Sigmoid colon (tissue), 7 donors: ENCODE measurements around the gene MCTP1. TPM values are rescaled to one million over a fixed set of nuclear protein-coding genes. Genes with fewer than 3 reads are reported as not detected.
"Not testable (repeated sequence)": the region's sequence is repeated elsewhere in the genome, so short reads cannot be mapped to it uniquely, and the experiment has no call there.

ENCODE experiments used
- DNase-seq: peaks from one replicate; pipeline ENCODE4 v3.0.0-alpha.2; 2019
- H3K27ac ChIP-seq, 4 donors: fragments of 200-600 bp; sonication (generic); one replicate each; pipeline ENCODE4 v1.5.1; 2016 to 2019; ENCODE audit warnings: mild to moderate bottlenecking in 1 of 4
- H3K27me3 ChIP-seq, 3 donors: fragments of 200-600 bp; sonication (generic); one replicate each; pipeline ENCODE4 v1.5.1; 2019; ENCODE audit warnings: mild to moderate bottlenecking in 1 of 3
- H3K36me3 ChIP-seq, 4 donors: fragments of 200-600 bp; sonication (generic); one replicate each; pipeline ENCODE4 v1.5.1; 2016 to 2019
- H3K4me1 ChIP-seq, 4 donors: fragments of 200-600 bp; sonication (generic); one replicate each; pipeline ENCODE4 v1.5.1; 2017 to 2019
- H3K4me3 ChIP-seq, 4 donors: fragments of 200-600 bp; sonication (generic); one replicate each; pipeline ENCODE4 v1.5.1; 2017 to 2019; ENCODE audit warnings: mild to moderate bottlenecking in 2 of 4, moderate library complexity in 1 of 4
- H3K9me3 ChIP-seq, 4 donors: fragments of 200-600 bp in 3 of 4; sonication (generic) in 3 of 4; one replicate each; pipeline versions ENCODE4 v1.5.1 to v1.6.1; 2013 to 2019
- CTCF ChIP-seq, 4 experiments: fragments of 450-650 bp in 3 of 4; fragments of 200-600 bp in 1 of 4; IDR thresholded peaks; one replicate each; pipeline ENCODE4 v1.5.1; 2016 to 2019; ENCODE audit warnings: antibody characterized with exemption in 4 of 4, mild to moderate bottlenecking in 3 of 4, moderate library complexity in 2 of 4
- EP300 ChIP-seq, 4 donors: sonication (generic); formaldehyde crosslinking; IDR thresholded peaks; one replicate each; pipeline ENCODE4 v1.6.1; 2017; ENCODE audit warnings: antibody characterized with exemption in 4 of 4
- POLR2A ChIP-seq, 2 donors: fragments of 450-650 bp; IDR thresholded peaks; one replicate each; pipeline ENCODE4 v1.6.1; 2016; ENCODE audit warnings: antibody characterized with exemption in 2 of 2, mild to moderate bottlenecking in 2 of 2, moderate library complexity in 2 of 2
- POLR2AphosphoS5 ChIP-seq, 4 donors: sonication (generic); formaldehyde crosslinking; IDR thresholded peaks; one replicate each; pipeline ENCODE4 v1.6.1; 2017; ENCODE audit warnings: antibody characterized with exemption in 4 of 4
- WGBS, 2 donors: extraction: QIAGEN DNeasy Blood & Tissue Kit; methylation state at CpG; one replicate each; pipeline ENCODE4 v1.1.7; 2013; 5-methylcytosine and 5-hydroxymethylcytosine counted together
- intact Hi-C: fragments of 100-400 bp; cut with DNase I; formaldehyde crosslinking; loops from one replicate; pipeline ENCODE4 v1.15.1; 2023
- polyA plus RNA-seq, 3 donors: library from polyadenylated mRNA; stranded (reverse); fragments of 200-250 nt; gene quantifications; one replicate each; pipeline ENCODE4 v1.2.3, GENCODE V29; 2013
- total RNA-seq, 4 donors: library from RNA; depleted of rRNA; stranded (reverse); fragments of >200 nt; gene quantifications; one replicate each; pipeline ENCODE4 v1.1.0, GENCODE V29; 2016
- donor health status: healthy with polysubstance abuse.
- donor health status: Bipolar disorder and iron deficiency.
- donor health status: healthy.

Gene MCTP1
- total and polyA plus RNA-seq, 7 donors: 2.1 to 20.5 (median 12.5) TPM

- Histone ChIP-seq H3K4me1 (no peaks in the 10 kb centered on the region), H3K27ac (no peak overlapping the region), H3K9me3 (no peaks in the 10 kb centered on the region), H3K36me3 (no peaks in the 10 kb centered on the region), H3K4me3 (no peak overlapping the region), H3K27me3 (no peaks in the 10 kb centered on the region)
- TF ChIP-seq CTCF (IDR thresholded peaks at IDR 0.05): peak in 1 of 4 experiments; percentile 13
- no peak for TF ChIP-seq POLR2A (IDR thresholded peaks at IDR 0.05)
- no peak for TF ChIP-seq EP300 (IDR thresholded peaks at IDR 0.05)
- TF ChIP-seq POLR2AphosphoS5 (IDR thresholded peaks at IDR 0.05): no peak
- DNase-seq: no peak
- 38 to 46% methylated on average over 10 of the region's 10 CpGs for WGBS, 2 donors
- intact Hi-C loops: no loop called here
Measured at GRCh38 chr5:94849821-94850736, 434.8 kb downstream of the MCTP1 start.

- Histone ChIP-seq H3K9me3 (no peaks in the 10 kb centered on the region), H3K36me3 (no peaks in the 10 kb centered on the region), H3K27ac (no peak overlapping the region), H3K27me3 (no peaks in the 10 kb centered on the region), H3K4me3 (no peak overlapping the region), H3K4me1 (no peaks in the 10 kb centered on the region)
- WGBS, 2 donors: 55 to 76% methylated on average over 4 of the region's 4 CpGs
- DNase-seq: no peak
- intact Hi-C loops: no loop called here
- no peak for TF ChIP-seq CTCF (IDR thresholded peaks at IDR 0.05)
- TF ChIP-seq POLR2A (IDR thresholded peaks at IDR 0.05): no peak
- no peak for TF ChIP-seq POLR2AphosphoS5 (IDR thresholded peaks at IDR 0.05)
- TF ChIP-seq EP300 (IDR thresholded peaks at IDR 0.05): no peak
Measured at GRCh38 chr5:94849324-94849723, 435.6 kb downstream of the MCTP1 start.

DNA sequence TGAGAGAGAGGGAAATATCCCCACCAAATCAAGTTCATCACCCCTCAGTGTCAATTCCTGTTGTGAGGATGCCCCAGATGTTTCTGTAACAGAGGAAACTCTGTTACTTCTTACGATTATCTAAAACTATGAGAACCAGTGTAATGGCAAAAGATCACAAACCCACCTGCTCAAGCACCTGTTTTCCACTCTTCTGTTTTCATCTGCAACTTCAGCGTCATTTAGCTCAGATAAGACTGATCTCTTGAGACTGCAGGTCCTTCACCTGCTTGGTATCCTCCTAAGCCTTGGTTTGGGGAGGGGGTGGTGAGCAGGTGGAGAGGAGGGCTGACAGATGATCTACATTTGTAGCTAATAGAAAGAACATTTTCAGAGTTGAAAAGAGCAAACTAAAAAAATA, 437.2 kb downstream of the MCTP1 start:
- DNase-seq: no peak
- no peaks in the 10 kb centered on the region for H3K27me3 ChIP-seq
- no peak overlapping the region for H3K27ac ChIP-seq
- H3K36me3 ChIP-seq: no peaks in the 10 kb centered on the region
- H3K4me3 ChIP-seq: no peak overlapping the region
- WGBS, 2 donors: 62 to 70% methylated on average over 2 of the region's 2 CpGs
- TF ChIP-seq POLR2AphosphoS5 (IDR thresholded peaks at IDR 0.05) (no peak), EP300 (IDR thresholded peaks at IDR 0.05) (no peak), CTCF (IDR thresholded peaks at IDR 0.05) (no peak), POLR2A (IDR thresholded peaks at IDR 0.05) (no peak)
- H3K4me1 ChIP-seq: no peaks in the 10 kb centered on the region
- H3K9me3 ChIP-seq: no peaks in the 10 kb centered on the region
- intact Hi-C loops: no loop called here

- 76 to 80% methylated on average over 4 of the region's 4 CpGs for WGBS, 2 donors
- Histone ChIP-seq H3K36me3 (no peaks in the 10 kb centered on the region), H3K9me3 (no peaks in the 10 kb centered on the region), H3K4me3 (no peak overlapping the region), H3K4me1 (no peaks in the 10 kb centered on the region), H3K27ac (no peak overlapping the region), H3K27me3 (no peaks in the 10 kb centered on the region)
- no peak for DNase-seq
- TF ChIP-seq POLR2AphosphoS5 (IDR thresholded peaks at IDR 0.05): no peak
- TF ChIP-seq CTCF (IDR thresholded peaks at IDR 0.05): no peak
- TF ChIP-seq EP300 (IDR thresholded peaks at IDR 0.05): no peak
- no peak for TF ChIP-seq POLR2A (IDR thresholded peaks at IDR 0.05)
- intact Hi-C loops: no loop called here
Measured at GRCh38 chr5:94847019-94847418, 437.9 kb downstream of the MCTP1 start.

- H3K9me3 ChIP-seq, H3K36me3 ChIP-seq, H3K27me3 ChIP-seq, H3K4me1 ChIP-seq, H3K27ac ChIP-seq, H3K4me3 ChIP-seq, DNase-seq, intact Hi-C loops: not testable (repeated sequence)
- 89 to 98% methylated on average over 1 of the region's 1 CpG for WGBS, 2 donors
Measured at GRCh38 chr5:94845696-94846095, 439.2 kb downstream of the MCTP1 start.
